Activated CD4-positive, alpha-beta memory T cell treated with anti-CD3 and anti-CD28 coated beads for 36 hours (primary cell): ENCODE results near the gene ASCC3. TPM values are rescaled to one million over a fixed set of nuclear protein-coding genes. Genes with fewer than 3 reads are reported as not detected.

Source experiments
- CTCF ChIA-PET: fragments of 350-600 bp; sonication (Branson Sonifier 250); formaldehyde crosslinking; loops from one replicate; lab custom pipeline; 2021; ENCODE audit warnings: antibody characterized with exemption, inconsistent platforms; lab: Charles Lee
- POLR2A ChIA-PET: fragments of 350-600 bp; sonication (Branson Sonifier 250); formaldehyde crosslinking; loops from one replicate; lab custom pipeline; 2021; ENCODE audit warnings: antibody characterized with exemption; lab: Charles Lee
- DNase-seq: peaks from one replicate; pipeline ENCODE4 v3.0.0-alpha.2; 2020
- H3K27ac Mint-ChIP-seq: one replicate; pipeline ENCODE4 v1.8.0; 2021; ENCODE audit warnings: mixed read lengths
- H3K27me3 Mint-ChIP-seq: one replicate; pipeline ENCODE4 v1.8.0; 2021; ENCODE audit warnings: mixed read lengths
- H3K36me3 Mint-ChIP-seq: one replicate; pipeline ENCODE4 v1.8.0; 2021; ENCODE audit warnings: mixed read lengths
- H3K4me1 Mint-ChIP-seq: one replicate; pipeline ENCODE4 v1.8.0; 2021; ENCODE audit warnings: low read depth, mixed read lengths
- H3K4me3 Mint-ChIP-seq: one replicate; pipeline ENCODE4 v1.8.0; 2021; ENCODE audit warnings: mild to moderate bottlenecking, mixed read lengths
- H3K9me3 Mint-ChIP-seq: one replicate; pipeline ENCODE4 v1.8.0; 2021; ENCODE audit warnings: mixed read lengths
- intact Hi-C: fragments of 100-400 bp; cut with micrococcal nuclease; formaldehyde crosslinking; loops from one replicate; pipeline ENCODE4 v1.15.1; 2023
- total RNA-seq, 2 experiments: library from RNA; stranded (reverse); gene quantifications; one replicate each; pipeline ENCODE4 v1.2.3, GENCODE V29; 2021

The ASCC3 gene
- total RNA-seq, 2 experiments from 2014 or later, result 51.2 to 52.9 TPM

- no peak for DNase-seq
- ChIA-PET POLR2A (no interaction called here), CTCF (no interaction called here)
- Mint-ChIP-seq H3K36me3 (peaks cover 29% of the 10 kb centered on the region), H3K4me3 (no peak overlapping the region), H3K27ac (no peak overlapping the region), H3K9me3 (peaks cover 3% of the 10 kb centered on the region), H3K4me1 (peaks cover 8% of the 10 kb centered on the region), H3K27me3 (peaks cover 82% of the 10 kb centered on the region)
- intact Hi-C loops, result loop anchor here (5.0 kb wide), 1 partner anchor 1634 kb away; no protein-coding TSS in a partner anchor
Measured at GRCh38 chr6:100461278-100461916, 419.7 kb downstream of the ASCC3 start.

DNA sequence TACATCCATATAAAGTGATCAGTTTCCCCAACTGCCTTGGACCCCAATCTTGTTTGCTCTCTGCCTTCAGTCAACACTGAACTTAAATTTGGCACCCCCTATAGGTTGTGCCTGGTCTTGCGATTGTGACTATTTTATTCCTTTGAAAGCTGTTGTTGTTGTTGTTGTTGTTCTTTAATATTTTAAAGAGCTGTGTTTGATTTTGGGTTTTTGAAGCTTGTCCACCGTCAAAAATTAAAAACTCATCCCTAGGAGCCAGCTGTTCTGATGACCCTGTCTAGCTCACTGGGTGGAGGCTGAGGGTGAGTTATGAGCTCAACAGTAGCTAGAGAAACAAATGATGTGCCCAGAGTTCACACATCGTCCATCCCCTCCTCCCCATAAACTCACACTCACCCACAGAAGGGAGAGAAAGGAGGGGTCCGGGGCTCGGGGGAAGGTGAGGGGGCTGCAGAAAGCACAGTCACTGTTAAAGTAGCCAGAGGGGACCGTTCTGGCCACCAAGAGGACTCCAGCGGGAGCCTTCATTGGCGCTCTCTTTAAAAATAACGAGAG, 420.4 kb downstream of the ASCC3 start:
- intact Hi-C loops, result loop anchor here (5.0 kb wide), 1 partner anchor 1633 kb away; no protein-coding TSS in a partner anchor
- peaks cover 3% of the 10 kb centered on the region for H3K9me3 Mint-ChIP-seq
- H3K27ac Mint-ChIP-seq, result no peak overlapping the region
- peaks cover 83% of the 10 kb centered on the region for H3K27me3 Mint-ChIP-seq
- DNase-seq, result no peak
- H3K36me3 Mint-ChIP-seq, result peaks cover 29% of the 10 kb centered on the region
- H3K4me3 Mint-ChIP-seq, result no peak overlapping the region
- ChIA-PET POLR2A (interaction anchor here (0.7 kb wide), 1 partner anchor 175 kb away, joined by 3 read pairs; no protein-coding TSS in a partner anchor), CTCF (interaction anchor here (1.0 to 1.2 kb wide), 2 partner anchors 9 to 18 kb away, joined by 3 to 6 read pairs; no protein-coding TSS in a partner anchor)
- peaks cover 10% of the 10 kb centered on the region for H3K4me1 Mint-ChIP-seq

- H3K9me3 Mint-ChIP-seq, result peaks cover 5% of the 10 kb centered on the region
- no peak for DNase-seq
- CTCF ChIA-PET, result interaction anchor here (0.6 to 1.2 kb wide), 4 partner anchors 8 to 459 kb away, joined by 3 to 6 read pairs (median 3); no protein-coding TSS in a partner anchor
Measured at GRCh38 chr6:100459592-100460184, 421.4 kb downstream of the ASCC3 start.

GRCh38 chr6:100458841-100459591, 422.1 kb downstream of the ASCC3 start:
- H3K9me3 Mint-ChIP-seq, result peaks cover 5% of the 10 kb centered on the region
- ChIA-PET CTCF (no interaction called here), POLR2A (no interaction called here)
- peaks cover 89% of the 10 kb centered on the region for H3K27me3 Mint-ChIP-seq
- no peak overlapping the region for H3K27ac Mint-ChIP-seq
- intact Hi-C loops, result loop anchor here (5.0 kb wide), 1 partner anchor 857 kb away; no protein-coding TSS in a partner anchor
- no peak for DNase-seq
- peaks cover 6% of the 10 kb centered on the region for H3K4me1 Mint-ChIP-seq
- H3K4me3 Mint-ChIP-seq, result no peak overlapping the region
- H3K36me3 Mint-ChIP-seq, result peaks cover 32% of the 10 kb centered on the region

More at GRCh38 chr6:100459592-100460184, 421.4 kb downstream of the ASCC3 start:
- Mint-ChIP-seq H3K36me3 (peaks cover 30% of the 10 kb centered on the region), H3K27ac (no peak overlapping the region), H3K4me3 (no peak overlapping the region), H3K4me1 (peaks cover 6% of the 10 kb centered on the region), H3K27me3 (peaks cover 84% of the 10 kb centered on the region)
- intact Hi-C loops, result loop anchor here (5.0 kb wide), 2 partner anchors 857 to 1632 kb away; no protein-coding TSS in a partner anchor
- POLR2A ChIA-PET, result no interaction called here
